ENCODE results near the gene GRK4. TPM values are rescaled to one million over a fixed set of nuclear protein-coding genes. Genes with fewer than 3 reads are reported as not detected.

The GRK4 gene
- total RNA-seq, 4 donors from 2014 or later, result 5.1 to 6.5 (median 6.1) TPM

- no peak for DNase-seq (ENCODE audit: low spot score)
- TF ChIP-seq, protein P1, sequence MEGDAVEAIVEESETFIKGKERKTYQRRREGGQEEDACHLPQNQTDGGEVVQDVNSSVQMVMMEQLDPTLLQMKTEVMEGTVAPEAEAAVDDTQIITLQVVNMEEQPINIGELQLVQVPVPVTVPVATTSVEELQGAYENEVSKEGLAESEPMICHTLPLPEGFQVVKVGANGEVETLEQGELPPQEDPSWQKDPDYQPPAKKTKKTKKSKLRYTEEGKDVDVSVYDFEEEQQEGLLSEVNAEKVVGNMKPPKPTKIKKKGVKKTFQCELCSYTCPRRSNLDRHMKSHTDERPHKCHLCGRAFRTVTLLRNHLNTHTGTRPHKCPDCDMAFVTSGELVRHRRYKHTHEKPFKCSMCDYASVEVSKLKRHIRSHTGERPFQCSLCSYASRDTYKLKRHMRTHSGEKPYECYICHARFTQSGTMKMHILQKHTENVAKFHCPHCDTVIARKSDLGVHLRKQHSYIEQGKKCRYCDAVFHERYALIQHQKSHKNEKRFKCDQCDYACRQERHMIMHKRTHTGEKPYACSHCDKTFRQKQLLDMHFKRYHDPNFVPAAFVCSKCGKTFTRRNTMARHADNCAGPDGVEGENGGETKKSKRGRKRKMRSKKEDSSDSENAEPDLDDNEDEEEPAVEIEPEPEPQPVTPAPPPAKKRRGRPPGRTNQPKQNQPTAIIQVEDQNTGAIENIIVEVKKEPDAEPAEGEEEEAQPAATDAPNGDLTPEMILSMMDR (IDR thresholded peaks at IDR 0.05), result no peak
- ATAC-seq (ENCODE audit: low FRiP score), result no peak
Measured at GRCh38 chr4:3013839-3014350, 50.5 kb downstream of the GRK4 start.

DNA sequence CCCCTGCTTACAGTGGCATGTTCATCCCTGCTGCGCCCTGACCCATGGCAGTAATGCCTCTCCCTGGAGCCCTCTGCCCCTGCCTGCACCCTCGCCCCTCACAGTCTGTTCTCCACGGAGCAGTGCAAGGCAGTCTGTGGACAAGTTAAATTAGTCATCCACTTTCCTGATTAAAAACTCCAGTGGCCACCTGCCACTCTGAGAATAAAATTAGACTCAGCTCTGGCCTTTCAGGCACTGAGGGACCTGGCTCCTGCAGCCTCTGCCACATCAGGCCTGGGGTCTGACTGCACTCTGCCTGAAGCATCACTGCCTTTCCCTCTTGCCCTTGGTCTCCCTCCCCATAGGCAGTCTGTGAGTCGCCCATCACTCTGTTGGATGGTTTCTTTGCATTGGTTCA is 53.6 kb downstream of the GRK4 start:
- DNase-seq (ENCODE audit: low spot score) (no peak), ATAC-seq (ENCODE audit: low FRiP score) (no peak)
- TF ChIP-seq, protein P1 (IDR thresholded peaks at IDR 0.05), result no peak

DNA sequence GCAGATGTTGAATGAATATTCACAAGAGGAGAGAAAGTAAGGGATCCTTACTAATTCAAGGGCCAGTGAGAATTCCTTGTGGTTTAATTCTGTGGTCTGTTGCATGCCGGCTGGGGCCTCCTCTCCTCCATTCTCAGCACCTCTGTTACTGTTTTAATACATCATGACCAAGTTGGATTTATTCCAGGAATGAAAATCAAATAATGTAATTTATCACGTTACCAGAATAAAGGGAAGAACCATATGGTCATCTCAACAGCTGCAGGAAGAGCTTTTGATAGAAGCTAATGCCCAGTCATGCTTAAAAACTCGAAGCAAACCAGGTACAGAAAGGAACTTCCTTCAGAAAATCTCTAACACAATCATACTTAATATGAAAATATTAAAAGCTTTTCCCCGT is 54.1 kb downstream of the GRK4 start:
- ATAC-seq (ENCODE audit: low FRiP score) (no peak), DNase-seq (ENCODE audit: low spot score) (no peak)
- TF ChIP-seq, protein P1 (IDR thresholded peaks at IDR 0.05), result no peak

GRCh38 chr4:3019145-3019846 is 55.9 kb downstream of the GRK4 start:
- no peak for ATAC-seq (ENCODE audit: low FRiP score)
- no peak for DNase-seq (ENCODE audit: low spot score)
- TF ChIP-seq, protein P1 (IDR thresholded peaks at IDR 0.05), result no peak

DNA sequence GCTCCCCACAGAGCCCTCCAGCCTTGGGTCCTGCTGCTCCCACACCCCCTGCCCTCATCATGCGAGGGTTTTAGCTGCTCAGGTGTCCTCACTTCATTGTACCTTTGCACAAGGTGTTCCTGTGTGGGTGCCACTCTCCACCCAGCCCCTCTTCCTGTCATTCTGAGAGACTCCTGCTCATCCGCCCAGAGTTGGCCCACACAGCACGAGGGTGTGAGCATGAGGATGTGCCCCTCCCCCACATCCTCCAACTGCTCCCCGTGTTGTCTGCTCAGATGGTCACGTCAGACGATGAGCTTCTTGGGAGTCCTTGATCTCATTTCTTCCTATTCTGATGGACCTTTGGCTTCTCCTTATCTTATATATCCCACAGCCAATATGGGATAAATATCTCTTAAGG is 57.8 kb downstream of the GRK4 start:
- TF ChIP-seq, protein P1 (IDR thresholded peaks at IDR 0.05), result no peak
- no peak for DNase-seq (ENCODE audit: low spot score)

DNA sequence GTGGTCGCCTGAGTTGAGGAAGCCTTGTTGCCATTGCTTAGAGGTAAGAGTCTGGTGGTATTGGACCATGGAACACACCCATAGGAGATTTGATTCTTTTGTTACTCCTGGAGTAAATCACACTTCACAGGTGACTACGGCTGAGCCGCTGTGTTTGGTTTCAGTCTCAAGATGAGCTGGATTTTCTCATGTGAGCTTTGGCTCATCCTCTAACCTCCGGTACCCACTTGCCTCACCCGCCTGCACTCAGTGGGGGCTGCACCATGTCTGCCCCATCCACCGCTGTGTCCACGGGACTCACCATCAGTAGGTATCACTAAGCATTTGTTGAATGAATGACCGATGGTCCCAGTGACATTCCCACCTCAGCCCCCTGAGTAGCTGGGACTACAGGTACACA is 58.3 kb downstream of the GRK4 start:
- TF ChIP-seq, protein P1 (IDR thresholded peaks at IDR 0.05), result no peak
- ATAC-seq (ENCODE audit: low FRiP score) (no peak), DNase-seq (ENCODE audit: low spot score) (no peak)

More for the DNA sequence above, 57.8 kb downstream of the GRK4 start:
- no peak for ATAC-seq (ENCODE audit: low FRiP score)

GRCh38 chr4:3022112-3022511 is 58.7 kb downstream of the GRK4 start:
- ATAC-seq (ENCODE audit: low FRiP score) (no peak), DNase-seq (ENCODE audit: low spot score) (no peak)

More at GRCh38 chr4:3022112-3022511, 58.7 kb downstream of the GRK4 start:
- TF ChIP-seq, protein P1 (IDR thresholded peaks at IDR 0.05), result no peak

Data from omental fat pad (tissue), 4 donors.